ENCODE results near the gene PRRG4. TPM values are rescaled to one million over a fixed set of nuclear protein-coding genes. Genes with fewer than 3 reads are reported as not detected.
"Not testable (repeated sequence)": the region's sequence is repeated elsewhere in the genome, so short reads cannot be mapped to it uniquely, and the experiment has no call there.

Gene PRRG4
- polyA plus RNA-seq = 1 to 10 TPM in 2 of 3 donors, under 1 TPM in 1; 0.54 to 2.0 (median 1.8) TPM

DNA sequence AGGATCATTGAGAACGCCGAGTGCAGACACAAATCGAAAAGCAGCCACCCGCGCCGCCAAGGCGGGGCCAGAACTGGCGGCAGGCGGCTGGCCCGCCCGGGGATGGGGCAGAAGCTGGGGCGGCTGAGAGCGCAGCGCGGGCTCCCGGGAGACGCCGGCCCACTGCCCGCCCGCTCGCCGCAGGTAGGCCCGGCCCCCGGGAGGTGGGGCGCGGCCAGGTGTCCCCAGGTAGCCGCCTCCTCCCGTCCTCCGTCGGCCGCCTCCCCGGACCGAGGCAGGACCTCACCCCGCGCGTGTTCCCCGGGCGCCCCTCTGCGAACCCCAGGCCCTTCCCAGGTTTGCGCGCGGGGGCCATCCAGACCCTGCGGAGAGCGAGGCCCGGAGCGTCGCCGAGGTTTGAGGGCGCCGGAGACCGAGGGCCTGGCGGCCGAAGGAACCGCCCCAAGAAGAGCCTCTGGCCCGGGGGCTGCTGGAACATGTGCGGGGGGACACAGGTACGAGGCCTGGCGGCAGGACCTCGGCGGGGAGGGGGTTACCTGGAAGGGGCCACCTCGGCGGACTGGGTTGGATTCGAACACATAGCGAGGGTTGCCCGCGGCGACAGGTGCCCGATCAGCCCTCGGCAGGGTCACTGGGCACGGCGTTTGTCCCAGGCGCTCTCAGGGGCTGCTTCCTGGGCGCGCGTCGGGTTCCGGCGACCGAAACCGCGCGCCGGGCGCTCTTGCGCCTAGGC lies at the start of gene PRRG4:
TSS of gene PRRG4 (plus strand) at position 248 of the 733 bp plus-strand sequence. CDS start 603 bp downstream, outside the sequence.
- no peak within 1 kb of the TSS for H3K27ac ChIP-seq (ENCODE audit: low read depth, low read length)
- WGBS, 3 donors = 2% methylated on average over 77 to 85 of the region's 85 CpGs

DNA sequence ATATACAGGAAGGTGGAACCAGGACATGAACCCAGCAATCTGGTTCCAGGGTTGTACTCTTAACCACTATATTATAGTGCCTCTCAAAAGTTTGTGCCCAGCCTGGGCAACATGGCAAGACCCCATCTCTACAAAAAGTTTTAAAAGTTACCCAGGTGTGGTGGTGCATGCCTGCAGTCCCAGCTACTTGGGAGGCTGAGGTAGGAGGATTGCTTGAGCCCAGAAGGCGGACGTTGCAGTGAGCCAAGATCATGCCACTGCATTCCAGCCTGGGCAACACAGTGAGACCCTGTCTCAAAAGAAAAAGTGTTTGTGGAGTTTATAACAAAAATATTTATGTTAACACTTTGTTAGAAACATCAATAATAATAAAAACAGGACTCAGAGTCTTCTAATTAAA lies 48.9 kb upstream of the PRRG4 start:
- 84 to 94% (median 87%) methylated on average over 2 of the region's 2 CpGs for WGBS, 3 donors
- H3K27ac ChIP-seq (ENCODE audit: low read depth, low read length) = not testable (repeated sequence)

DNA sequence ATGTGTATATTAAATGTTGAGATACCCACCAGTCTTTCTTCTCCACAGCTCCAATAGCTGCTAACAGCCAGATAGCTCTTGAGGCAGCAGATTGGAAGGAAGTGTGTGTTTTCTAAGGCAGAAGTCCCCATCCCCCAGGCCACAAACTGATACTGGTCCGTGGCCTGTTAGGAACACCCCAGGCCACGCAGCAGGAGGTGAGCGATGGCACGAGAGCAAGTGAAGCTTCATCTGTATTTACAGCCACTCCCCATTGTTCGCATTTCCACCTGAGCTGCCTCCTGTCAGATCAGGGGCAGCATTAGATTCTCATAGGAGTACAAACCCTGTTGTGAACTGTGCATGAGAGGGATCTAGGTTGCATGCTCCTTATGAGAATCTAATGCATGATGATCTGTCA lies 48.0 kb upstream of the PRRG4 start:
- H3K27ac ChIP-seq (ENCODE audit: low read depth, low read length) = no peak overlapping the region
- 70 to 78% (median 77%) methylated on average over 5 of the region's 5 CpGs for WGBS, 3 donors

DNA sequence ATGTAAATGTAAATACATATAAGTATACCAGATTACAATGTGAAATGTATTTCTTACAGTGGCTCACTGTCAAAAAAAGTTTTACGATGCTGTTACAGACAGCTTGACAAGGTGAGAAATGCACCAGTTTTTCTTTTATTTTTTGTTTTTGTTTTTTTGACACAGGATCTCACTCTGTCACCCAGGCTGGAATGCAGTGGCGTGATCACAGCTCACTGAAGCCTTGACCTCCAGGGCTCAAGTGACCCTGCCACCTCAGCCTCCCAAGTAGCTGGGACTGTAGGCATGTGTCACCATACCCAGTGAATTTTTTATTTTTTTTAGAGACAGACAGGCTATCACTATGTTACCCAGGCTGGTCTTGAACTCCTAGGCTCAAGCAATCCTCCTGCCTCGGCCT lies 44.5 kb upstream of the PRRG4 start:
- H3K27ac ChIP-seq (ENCODE audit: low read depth, low read length) = no peak overlapping the region
- WGBS, 3 donors = 88 to 93% (median 90%) methylated on average over 3 of the region's 3 CpGs

DNA sequence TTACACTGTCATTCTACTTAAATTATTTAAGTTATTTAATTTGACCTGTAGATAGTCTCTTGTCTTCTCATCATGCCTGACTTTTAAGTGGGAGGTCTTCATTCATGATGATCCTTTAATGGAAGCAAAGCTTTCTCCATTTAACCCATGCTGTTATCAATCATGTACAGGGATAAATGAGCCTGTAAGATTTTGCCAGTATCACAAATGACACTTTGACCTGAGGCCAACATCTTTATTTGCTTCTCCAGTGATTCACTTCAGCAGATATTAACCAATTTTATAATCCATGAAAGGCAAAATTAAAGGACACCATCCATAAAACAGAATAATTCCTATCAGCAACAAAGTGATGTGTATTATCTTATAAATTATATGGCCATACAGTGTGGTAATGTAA lies 42.9 kb upstream of the PRRG4 start:
- no peak overlapping the region for H3K27ac ChIP-seq (ENCODE audit: low read depth, low read length)

DNA sequence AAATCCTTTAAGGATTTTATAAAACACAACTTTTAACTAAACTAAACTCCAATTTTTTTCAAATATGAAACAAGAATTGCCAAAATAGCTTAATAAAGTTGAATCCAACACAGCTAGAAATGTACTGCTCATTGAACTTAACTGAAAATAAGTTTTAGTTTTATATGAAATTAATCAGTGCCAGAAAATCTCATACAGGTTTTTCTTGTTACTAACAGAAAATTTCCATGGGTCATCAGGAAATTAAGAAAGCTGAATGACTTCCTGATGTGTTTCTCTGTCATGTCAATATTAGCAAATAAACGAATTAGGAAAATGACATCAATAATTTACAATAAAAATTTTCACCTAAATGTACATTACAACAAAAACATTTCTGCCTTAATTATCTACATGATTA lies 38.8 kb upstream of the PRRG4 start:
- WGBS, 3 donors = 38 to 49% (median 39%) methylated on average over 1 of the region's 1 CpG
- H3K27ac ChIP-seq (ENCODE audit: low read depth, low read length) = no peak overlapping the region

DNA sequence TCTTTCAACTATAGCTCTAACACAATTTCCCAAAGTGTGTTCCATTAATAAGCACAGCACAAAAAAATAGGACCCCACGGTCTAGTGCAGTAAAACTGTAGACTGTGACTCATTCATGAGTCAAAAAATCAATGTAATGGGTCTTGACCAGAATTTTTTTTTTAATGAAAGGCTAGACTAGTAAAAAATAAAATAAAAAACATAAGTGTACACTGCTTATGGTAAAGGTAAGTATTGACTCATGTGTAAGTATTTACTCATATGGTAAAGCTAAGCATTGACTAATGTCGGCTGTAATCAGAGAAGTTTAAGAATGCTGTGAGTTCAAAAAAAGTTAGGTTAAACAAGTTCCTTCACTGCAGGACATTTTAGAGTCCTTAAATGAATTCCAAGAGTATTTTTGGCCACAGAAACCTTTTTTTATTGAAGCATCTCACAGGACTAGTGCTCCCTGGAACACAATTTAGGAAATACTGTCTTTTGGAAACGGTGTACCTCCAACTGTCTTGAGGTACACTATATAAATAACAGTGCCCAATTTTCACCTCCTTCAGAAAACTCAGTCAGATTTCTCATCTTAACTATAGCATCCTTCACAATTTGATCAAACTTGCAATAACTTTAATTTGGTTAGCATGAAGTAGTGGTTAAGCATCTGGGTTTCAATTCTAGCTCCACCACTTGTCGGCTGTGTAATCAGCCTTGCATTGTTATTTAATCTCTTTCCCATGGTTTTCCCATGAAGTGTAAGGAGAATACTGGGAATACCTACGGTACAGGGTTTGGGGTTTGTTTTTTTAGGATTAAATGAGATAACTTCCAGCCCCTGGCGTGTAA lies 37.4 kb upstream of the PRRG4 start:
- H3K27ac ChIP-seq (ENCODE audit: low read depth, low read length) = no peak overlapping the region
- 31 to 44% (median 39%) methylated on average over 6 of the region's 6 CpGs for WGBS, 3 donors

DNA sequence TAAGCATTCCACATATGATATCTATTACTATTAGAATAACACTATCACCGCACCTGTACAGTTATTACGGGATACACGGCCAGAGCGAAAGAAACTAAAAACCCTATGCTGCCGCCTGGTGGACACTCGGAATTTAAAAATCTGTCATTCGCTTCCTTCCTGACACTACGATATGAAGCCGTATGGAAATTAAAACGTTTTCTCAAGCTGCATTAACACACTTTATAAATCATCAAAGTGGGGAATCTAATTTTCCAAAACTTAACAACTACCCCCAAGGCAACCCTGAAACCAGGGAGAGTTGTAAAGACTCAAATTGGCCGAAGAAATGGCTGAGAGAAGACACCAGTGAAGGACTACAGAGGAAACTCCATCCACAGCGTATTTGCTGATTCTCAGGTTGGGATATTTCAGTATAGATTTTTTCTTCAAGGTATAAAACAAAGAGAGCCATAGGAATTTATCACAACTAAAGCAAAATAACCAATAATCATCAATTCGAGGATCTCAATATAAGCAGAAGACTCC lies 36.7 kb upstream of the PRRG4 start:
- 16 to 18% (median 16%) methylated on average over 13 of the region's 13 CpGs for WGBS, 3 donors
- H3K27ac ChIP-seq (ENCODE audit: low read depth, low read length) = no peak overlapping the region

DNA sequence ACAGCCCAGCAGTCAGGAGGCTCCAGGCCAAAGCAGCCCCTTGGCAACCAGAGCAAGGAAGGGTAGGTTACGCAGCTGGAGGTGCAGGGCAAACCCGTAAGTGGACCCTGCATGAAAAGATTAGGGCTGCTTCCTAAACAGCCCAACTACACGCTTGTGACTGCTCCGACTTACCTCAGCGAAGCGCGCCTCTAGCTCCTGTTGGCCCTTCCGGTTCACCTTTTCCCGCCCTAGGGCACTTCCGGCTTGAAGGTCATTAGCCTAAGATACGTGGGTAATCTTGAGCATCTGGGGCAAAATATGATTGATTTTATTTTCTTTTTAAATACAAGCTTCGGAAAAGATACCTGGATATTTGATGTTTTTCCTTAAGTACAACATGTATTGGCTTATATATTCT lies 35.3 kb upstream of the PRRG4 start, which contains the start of gene CCDC73:
TSS of gene CCDC73 (minus strand) at position 224 of the 400 bp plus-strand sequence. CDS start 34,419 bp downstream, outside the sequence.
- no peak within 1 kb of the TSS for H3K27ac ChIP-seq (ENCODE audit: low read depth, low read length)
- 87 to 95% (median 94%) methylated on average over 12 of the region's 12 CpGs for WGBS, 3 donors

DNA sequence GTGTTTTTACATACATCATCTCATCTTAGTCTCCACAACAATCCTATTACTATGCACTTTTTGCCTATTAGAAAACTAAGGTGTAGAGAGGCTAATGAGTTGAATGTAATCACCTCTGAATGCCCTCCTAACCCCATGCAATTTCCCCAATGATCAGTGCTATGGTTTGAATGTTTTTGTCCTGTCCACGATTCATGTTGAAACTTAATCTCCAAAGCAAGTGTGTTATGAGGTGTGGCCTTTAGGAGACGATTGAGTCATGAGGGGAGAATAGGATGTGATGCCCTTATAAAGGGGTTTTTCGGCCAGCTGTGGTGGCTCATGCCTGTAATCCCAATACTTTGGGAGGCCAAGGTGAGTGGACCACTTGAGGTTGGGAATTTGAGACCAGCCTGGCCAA lies 33.3 kb upstream of the PRRG4 start:
- no peak overlapping the region for H3K27ac ChIP-seq (ENCODE audit: low read depth, low read length)
- WGBS, 3 donors = 80 to 87% (median 84%) methylated on average over 3 of the region's 3 CpGs

DNA sequence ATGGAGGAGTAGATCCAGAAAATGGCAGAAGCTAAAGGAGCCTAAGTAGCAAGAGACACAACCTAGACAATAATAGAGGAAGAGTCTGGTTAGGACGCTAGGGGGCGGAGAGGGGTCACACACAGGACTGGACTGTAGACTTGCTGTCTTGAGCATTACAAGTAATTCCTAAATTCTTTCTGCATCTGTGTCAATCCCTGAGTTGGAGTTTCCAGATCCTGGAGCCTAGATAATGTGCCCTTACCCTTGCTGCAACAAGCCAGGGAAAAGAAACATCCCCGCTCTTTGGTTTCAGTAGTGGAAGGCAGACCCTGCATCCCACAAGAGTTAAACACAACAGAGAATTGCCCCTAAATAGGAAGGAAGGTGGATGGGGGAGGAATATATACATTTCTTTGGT lies 20.4 kb upstream of the PRRG4 start:
- 19 to 35% (median 29%) methylated on average over 3 of the region's 3 CpGs for WGBS, 3 donors
- H3K27ac ChIP-seq (ENCODE audit: low read depth, low read length) = no peak overlapping the region

DNA sequence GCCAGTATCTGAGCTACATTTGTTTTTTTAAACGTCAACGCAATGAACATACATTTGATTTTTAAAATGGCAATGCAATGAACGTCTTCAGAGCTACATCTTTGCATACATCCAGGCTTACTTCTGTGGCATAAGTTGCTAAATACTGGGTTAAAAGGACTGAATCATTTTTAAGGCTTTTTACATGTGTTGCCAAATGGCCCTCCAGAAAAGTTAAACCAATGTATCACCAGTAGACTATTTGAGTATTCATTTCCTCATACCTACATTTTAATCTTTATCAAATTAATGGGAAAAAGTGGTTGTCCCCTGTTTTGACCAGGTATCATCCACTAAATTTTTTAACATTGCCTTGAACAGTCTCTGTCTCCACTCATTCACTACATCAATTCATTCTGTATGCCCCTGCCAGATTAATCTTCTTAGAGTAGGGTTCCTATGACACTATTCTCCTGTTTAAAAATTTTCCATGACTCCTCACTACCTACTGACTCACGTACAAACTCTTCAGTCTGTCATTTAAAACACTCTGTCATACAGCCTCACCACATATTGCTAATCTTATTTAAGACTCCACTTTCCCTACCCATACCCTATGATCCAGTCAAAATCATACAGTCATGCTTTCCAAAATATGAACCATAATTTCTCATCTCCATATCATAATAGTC lies 12.4 kb upstream of the PRRG4 start:
- H3K27ac ChIP-seq (ENCODE audit: low read depth, low read length) = no peak overlapping the region
- WGBS, 3 donors = 78 to 92% (median 81%) methylated on average over 4 of the region's 4 CpGs

DNA sequence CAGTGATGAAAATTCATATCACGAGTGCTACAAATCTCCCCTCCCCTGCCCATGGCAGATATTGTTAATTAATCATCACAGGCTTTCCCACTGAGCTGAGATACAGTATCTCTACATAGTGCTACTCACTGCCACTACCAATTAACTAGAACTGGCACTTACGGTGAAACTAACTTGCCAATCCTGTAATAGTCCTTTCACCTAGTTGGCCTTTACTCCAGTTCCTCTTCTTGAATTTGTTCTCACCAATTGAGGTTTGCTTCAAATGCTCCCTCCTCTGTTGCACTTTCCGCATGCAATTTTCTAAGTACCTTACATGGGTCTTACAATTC lies 11.9 kb upstream of the PRRG4 start:
- H3K27ac ChIP-seq (ENCODE audit: low read depth, low read length) = no peak overlapping the region
- WGBS, 3 donors = 76 to 87% (median 81%) methylated on average over 3 of the region's 3 CpGs

DNA sequence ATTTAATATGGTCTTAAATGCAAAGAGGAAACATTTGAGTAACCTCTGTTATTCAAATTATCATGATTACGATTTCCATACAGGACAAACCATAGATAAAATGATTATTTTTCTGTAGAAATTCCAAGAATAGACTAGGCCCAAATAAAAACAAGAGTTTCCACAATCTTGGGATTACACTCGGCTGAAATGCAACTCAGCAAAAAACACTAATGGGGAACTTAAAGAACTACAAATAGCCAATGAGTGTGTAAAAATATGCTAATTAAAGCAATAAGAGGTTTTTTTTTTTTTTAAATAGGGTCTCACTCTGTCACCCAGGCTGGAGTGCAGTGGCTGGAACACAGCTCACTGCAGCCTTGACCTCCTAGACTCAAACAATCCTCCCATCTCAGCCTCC lies 10.5 kb upstream of the PRRG4 start:
- WGBS, 3 donors = 76 to 82% (median 77%) methylated on average over 2 of the region's 2 CpGs
- H3K27ac ChIP-seq (ENCODE audit: low read depth, low read length) = no peak overlapping the region

DNA sequence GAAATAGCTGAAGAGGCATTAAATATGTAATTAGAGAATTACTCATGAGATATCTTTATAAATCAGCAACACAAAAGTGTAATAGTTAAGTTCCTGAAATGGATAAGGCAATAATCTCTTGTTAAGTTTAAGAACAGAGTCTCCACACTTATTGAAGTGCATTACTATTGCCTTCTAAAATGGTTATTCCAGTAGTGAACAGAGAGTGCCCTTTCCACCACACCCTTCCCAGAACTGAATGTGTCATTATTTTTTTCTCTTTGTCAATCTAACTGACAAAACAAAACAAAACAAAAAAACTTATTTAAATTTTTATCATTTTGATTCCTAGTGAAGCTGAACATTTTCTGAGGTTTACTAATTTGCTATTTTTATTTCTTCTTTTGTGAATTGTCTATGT lies 9.2 kb upstream of the PRRG4 start:
- H3K27ac ChIP-seq (ENCODE audit: low read depth, low read length) = no peak overlapping the region

DNA sequence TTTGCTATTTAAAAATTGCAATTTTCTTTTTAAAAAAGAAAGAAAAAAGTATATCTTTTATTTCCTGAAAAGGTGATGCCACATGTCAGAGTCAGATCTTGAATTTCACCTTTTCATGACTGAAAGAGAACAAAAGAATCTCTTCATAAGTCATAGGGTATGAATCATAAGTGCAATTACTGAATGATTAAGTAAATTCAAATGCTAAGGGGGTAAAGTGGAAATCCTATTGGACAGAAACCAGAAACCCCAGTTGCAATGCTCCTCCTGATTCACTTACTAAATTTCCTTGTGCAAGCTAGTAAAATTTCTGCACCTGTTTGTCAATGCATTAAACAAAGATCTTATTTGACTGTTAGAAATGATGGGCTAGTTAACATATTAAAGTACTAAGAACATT lies 8.2 kb upstream of the PRRG4 start:
- no peak overlapping the region for H3K27ac ChIP-seq (ENCODE audit: low read depth, low read length)

DNA sequence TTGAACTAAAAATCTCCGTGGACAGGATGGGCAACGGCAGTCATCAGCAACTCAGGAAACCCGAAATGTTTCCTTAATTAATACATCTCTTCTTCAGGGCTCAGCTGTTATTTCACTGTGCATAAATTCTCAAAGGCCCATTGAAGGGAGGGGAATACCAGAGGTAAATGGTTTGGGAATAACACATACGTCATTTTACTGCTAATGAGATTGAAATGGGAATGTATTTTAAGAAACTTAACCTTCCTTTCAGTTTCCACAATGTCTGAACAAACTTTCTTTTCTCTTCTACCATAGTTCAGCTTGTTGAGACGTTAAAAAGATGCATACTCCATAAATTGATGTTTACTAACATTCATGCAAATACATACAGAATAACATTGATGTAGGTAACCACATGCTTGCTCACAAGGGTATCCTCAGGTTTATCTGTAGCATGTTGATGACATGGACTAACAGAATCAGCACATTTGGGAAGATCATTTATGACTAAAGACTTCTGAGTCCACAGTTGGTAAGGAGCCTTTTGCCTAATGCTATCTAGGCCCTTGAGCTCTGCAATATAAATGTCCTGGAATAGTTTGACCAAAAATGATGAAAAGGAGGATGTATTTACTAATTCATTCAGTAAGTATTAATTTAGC lies 7.7 kb upstream of the PRRG4 start:
- 46 to 77% (median 50%) methylated on average over 5 of the region's 5 CpGs for WGBS, 3 donors
- H3K27ac ChIP-seq (ENCODE audit: low read depth, low read length) = no peak overlapping the region

DNA sequence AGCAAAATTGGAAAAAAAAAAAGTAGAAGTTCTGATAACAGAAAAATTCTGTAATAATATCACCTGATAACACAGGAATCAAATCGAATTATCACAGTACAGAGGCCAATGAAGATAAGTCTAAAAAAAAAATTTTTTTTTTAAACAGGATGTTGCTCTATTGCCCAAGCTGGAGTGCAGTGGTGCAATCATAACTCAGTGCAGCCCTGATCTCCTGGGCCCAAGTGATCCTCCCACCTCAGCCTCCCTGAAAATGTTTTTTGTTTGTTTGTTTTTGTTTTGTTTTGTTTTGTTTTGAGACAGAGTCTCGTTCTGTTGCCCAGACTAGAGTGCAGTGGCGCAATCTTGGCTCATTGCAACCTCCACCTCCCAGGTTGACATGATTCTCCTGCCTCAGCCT lies 6.1 kb upstream of the PRRG4 start:
- WGBS, 3 donors = 71 to 90% (median 75%) methylated on average over 3 of the region's 3 CpGs
- H3K27ac ChIP-seq (ENCODE audit: low read depth, low read length) = not testable (repeated sequence)

DNA sequence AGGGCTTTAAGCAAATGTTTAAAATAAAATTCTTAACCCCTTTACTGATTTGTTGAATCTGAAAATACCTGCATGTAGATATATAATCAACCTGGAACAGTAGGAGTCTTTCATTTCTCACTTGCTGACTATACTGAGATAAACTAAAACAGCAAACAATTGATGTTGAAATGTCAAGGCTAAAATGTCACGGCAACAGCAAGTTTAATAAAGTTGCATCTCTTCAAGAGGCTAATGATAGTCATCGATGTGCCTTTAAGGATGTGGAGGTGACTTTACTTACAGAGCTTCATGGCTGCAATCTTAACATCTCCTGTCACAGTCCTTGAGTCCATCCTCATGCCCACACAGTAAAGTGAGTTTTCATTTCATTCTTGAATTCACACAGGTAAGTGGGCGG lies 3.6 kb upstream of the PRRG4 start:
- no peak overlapping the region for H3K27ac ChIP-seq (ENCODE audit: low read depth, low read length)
- 42 to 69% (median 57%) methylated on average over 3 of the region's 3 CpGs for WGBS, 3 donors

All from adipose tissue (tissue), 3 donors.